HL-60/S4 treated with phorbol 12-myristate 13-acetate at 8.2 ng/mL for 4 days and 3 days (cell line): ENCODE results near the gene HCRTR1.

Experiments
- in situ Hi-C: fragments of 300-500 bp; cut with MboI; formaldehyde crosslinking; loops from 2 replicates; pipeline ENCODE4 v1.15.0; 2022; ENCODE audit warnings: low sequenced_read_pairs

Gene HCRTR1

GRCh38 chr1:31617218-31617915, at the start of gene HCRTR1:
HCRTR1 (plus strand) TSS chr1:31617689; CDS start chr1:31619193, 1,504 bp downstream.
- in situ Hi-C loops, result no loop called here

- in situ Hi-C loops, result no loop called here
These were observed 49.4 kb upstream of the HCRTR1 start for GRCh38 chr1:31567956-31568570.

GRCh38 chr1:31568895-31569595, 48.4 kb upstream of the HCRTR1 start:
- in situ Hi-C loops, result no loop called here

- in situ Hi-C loops, result no loop called here
These were observed 47.8 kb upstream of the HCRTR1 start for GRCh38 chr1:31569596-31570173.

- in situ Hi-C loops, result no loop called here
These were observed 47.3 kb upstream of the HCRTR1 start for GRCh38 chr1:31570228-31570627.

- in situ Hi-C loops, result no loop called here
These were observed 46.6 kb upstream of the HCRTR1 start for GRCh38 chr1:31570906-31571305.

- in situ Hi-C loops, result no loop called here
These were observed 45.9 kb upstream of the HCRTR1 start for GRCh38 chr1:31571340-31572295.

GRCh38 chr1:31572323-31573104, 45.0 kb upstream of the HCRTR1 start:
- in situ Hi-C loops, result no loop called here

- in situ Hi-C loops, result no loop called here
These were observed 44.2 kb upstream of the HCRTR1 start for GRCh38 chr1:31573261-31573660.

- in situ Hi-C loops, result no loop called here
These were observed 42.6 kb upstream of the HCRTR1 start for GRCh38 chr1:31574749-31575368.

GRCh38 chr1:31575369-31576140, 41.9 kb upstream of the HCRTR1 start:
- in situ Hi-C loops, result no loop called here

- in situ Hi-C loops, result no loop called here
These were observed 41.3 kb upstream of the HCRTR1 start, which contains the start of gene TINAGL1 for GRCh38 chr1:31576201-31576669. TINAGL1 (plus strand) TSS chr1:31576515; CDS start chr1:31577149, 634 bp downstream.

GRCh38 chr1:31576743-31577455, 40.6 kb upstream of the HCRTR1 start:
- in situ Hi-C loops, result no loop called here

- in situ Hi-C loops, result no loop called here
These were observed 39.8 kb upstream of the HCRTR1 start for GRCh38 chr1:31577515-31578192.

GRCh38 chr1:31579374-31579773, 38.1 kb upstream of the HCRTR1 start:
- in situ Hi-C loops, result no loop called here

GRCh38 chr1:31580513-31580870, 37.0 kb upstream of the HCRTR1 start:
- in situ Hi-C loops, result no loop called here

- in situ Hi-C loops, result no loop called here
These were observed 36.4 kb upstream of the HCRTR1 start for GRCh38 chr1:31580891-31581603.
